Smooth muscle cell (in vitro differentiated cells): ENCODE data around the gene OR6V1. TPM values are rescaled to one million over a fixed set of nuclear protein-coding genes. Genes with fewer than 3 reads are reported as not detected.
"Not testable (repeated sequence)": the region's sequence is repeated elsewhere in the genome, so short reads cannot be mapped to it uniquely, and the experiment has no call there.

ENCODE experiments used
- DNase-seq: peaks from one replicate; lab custom pipeline; 2025; ENCODE audit not compliant: unreplicated experiment; lab: John Stamatoyannopoulos, UW
- H2AFZ ChIP-seq: fragments of 200-600 bp; sonication (generic); 2 replicates; pipeline ENCODE4 v1.6.0; 2016; ENCODE audit warnings: antibody characterized with exemption, low read depth, mild to moderate bottlenecking
- H3F3A ChIP-seq: fragments of 200-600 bp; sonication (generic); 2 replicates; pipeline ENCODE4 v1.6.0; 2017; ENCODE audit warnings: antibody characterized with exemption, low read depth
- H3K27ac ChIP-seq: fragments of 200-600 bp; sonication (generic); 2 replicates; pipeline ENCODE4 v1.5.1; 2016; ENCODE audit warnings: low read depth, mild to moderate bottlenecking
- H3K27me3 ChIP-seq: fragments of 200-600 bp; sonication (generic); 2 replicates; pipeline ENCODE4 v1.6.1; 2016; ENCODE audit warnings: low read depth, mild to moderate bottlenecking
- H3K36me3 ChIP-seq: fragments of 200-600 bp; sonication (generic); 2 replicates; pipeline ENCODE4 v1.5.1; 2016; ENCODE audit warnings: low read depth
- H3K4me1 ChIP-seq: fragments of 200-600 bp; sonication (generic); 2 replicates; pipeline ENCODE4 v1.5.1; 2016; ENCODE audit warnings: low read depth
- H3K4me2 ChIP-seq: fragments of 200-600 bp; sonication (generic); 2 replicates; pipeline ENCODE4 v1.6.0; 2016; ENCODE audit warnings: mild to moderate bottlenecking
- H3K4me3 ChIP-seq: fragments of 200-600 bp; sonication (generic); 2 replicates; pipeline ENCODE4 v1.5.1; 2016; ENCODE audit warnings: mild to moderate bottlenecking
- H3K79me2 ChIP-seq: fragments of 200-600 bp; sonication (generic); 2 replicates; pipeline ENCODE4 v1.6.0; 2016; ENCODE audit warnings: low read depth, mild to moderate bottlenecking
- H3K9ac ChIP-seq: fragments of 200-600 bp; sonication (generic); 2 replicates; pipeline ENCODE4 v1.6.0; 2016; ENCODE audit warnings: low read depth
- H3K9me3 ChIP-seq: fragments of 200-600 bp; sonication (generic); replicated peaks from 2 replicates; pipeline ENCODE4 v1.5.1; 2016; ENCODE audit warnings: low read depth
- H4K20me1 ChIP-seq: fragments of 200-600 bp; sonication (generic); 2 replicates; pipeline ENCODE4 v1.6.0; 2016; ENCODE audit warnings: low read depth
- WGBS: methylation state at CpG from one replicate; pipeline ENCODE4 v1.1.7; 2016; ENCODE audit warnings: low lambda C conversion rate; 5-methylcytosine and 5-hydroxymethylcytosine counted together
- polyA plus RNA-seq: library from polyadenylated mRNA; unstranded; fragments of >200 nt; fragmentation: Nextera tagmentation; extraction: Ambion mirVana; gene quantifications from 2 replicates; pipeline ENCODE4 v1.2.1, GENCODE V29; 2016
- total RNA-seq: library from RNA; depleted of rRNA; stranded (reverse); fragments of >200 nt; gene quantifications from 2 replicates; pipeline ENCODE4 v1.2.3, GENCODE V29; 2014
- TF ChIP-seq, protein P1 (sequence below): fragments of 200-600 bp; sonication (generic); IDR thresholded peaks from 2 replicates; pipeline ENCODE4 v1.5.1; 2017; ENCODE audit warnings: borderline replicate concordance, mild to moderate bottlenecking, antibody characterized with exemption; ENCODE audit not compliant: insufficient read depth, poor library complexity, severe bottlenecking

Gene OR6V1
- total and polyA plus RNA-seq, 2 experiments from 2014 or later, result not detected

DNA sequence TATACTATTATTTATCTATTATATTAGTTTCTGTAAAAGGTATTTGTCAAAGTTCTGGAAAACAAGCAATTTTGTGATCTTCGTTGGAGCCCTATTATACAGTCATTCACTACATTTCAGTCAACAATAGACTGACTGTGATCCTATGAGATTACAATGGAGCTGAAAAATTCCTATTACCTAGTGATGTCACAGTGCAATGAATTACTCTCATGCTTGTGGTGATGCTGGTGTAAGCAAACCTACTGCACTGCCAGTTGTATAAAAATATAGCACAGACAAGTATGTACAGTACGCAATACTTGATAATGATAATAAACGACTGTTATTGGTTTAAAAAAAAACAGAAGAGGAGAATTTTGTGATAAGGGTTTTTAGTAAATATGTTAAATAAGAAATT lies 21.4 kb downstream of the OR6V1 start:
- no peaks in the 10 kb centered on the region for H3K79me2 ChIP-seq
- no peaks in the 10 kb centered on the region for H3K9me3 ChIP-seq
- H3K36me3 ChIP-seq, result no peaks in the 10 kb centered on the region
- H3K4me1 ChIP-seq, result no peaks in the 10 kb centered on the region
- no peak for DNase-seq
- no peak overlapping the region for H3K4me2 ChIP-seq
- H3F3A ChIP-seq, result no peaks in the 10 kb centered on the region
- no peaks in the 10 kb centered on the region for H3K27me3 ChIP-seq
- 82% methylated on average over 3 of the region's 3 CpGs for WGBS
- TF ChIP-seq, protein P1, sequence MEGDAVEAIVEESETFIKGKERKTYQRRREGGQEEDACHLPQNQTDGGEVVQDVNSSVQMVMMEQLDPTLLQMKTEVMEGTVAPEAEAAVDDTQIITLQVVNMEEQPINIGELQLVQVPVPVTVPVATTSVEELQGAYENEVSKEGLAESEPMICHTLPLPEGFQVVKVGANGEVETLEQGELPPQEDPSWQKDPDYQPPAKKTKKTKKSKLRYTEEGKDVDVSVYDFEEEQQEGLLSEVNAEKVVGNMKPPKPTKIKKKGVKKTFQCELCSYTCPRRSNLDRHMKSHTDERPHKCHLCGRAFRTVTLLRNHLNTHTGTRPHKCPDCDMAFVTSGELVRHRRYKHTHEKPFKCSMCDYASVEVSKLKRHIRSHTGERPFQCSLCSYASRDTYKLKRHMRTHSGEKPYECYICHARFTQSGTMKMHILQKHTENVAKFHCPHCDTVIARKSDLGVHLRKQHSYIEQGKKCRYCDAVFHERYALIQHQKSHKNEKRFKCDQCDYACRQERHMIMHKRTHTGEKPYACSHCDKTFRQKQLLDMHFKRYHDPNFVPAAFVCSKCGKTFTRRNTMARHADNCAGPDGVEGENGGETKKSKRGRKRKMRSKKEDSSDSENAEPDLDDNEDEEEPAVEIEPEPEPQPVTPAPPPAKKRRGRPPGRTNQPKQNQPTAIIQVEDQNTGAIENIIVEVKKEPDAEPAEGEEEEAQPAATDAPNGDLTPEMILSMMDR, result no peak
- H3K27ac ChIP-seq, result no peak overlapping the region
- H3K4me3 ChIP-seq, result no peak overlapping the region
- H4K20me1 ChIP-seq, result no peaks in the 10 kb centered on the region
- H3K9ac ChIP-seq, result no peak overlapping the region
- no peak overlapping the region for H2AFZ ChIP-seq

DNA sequence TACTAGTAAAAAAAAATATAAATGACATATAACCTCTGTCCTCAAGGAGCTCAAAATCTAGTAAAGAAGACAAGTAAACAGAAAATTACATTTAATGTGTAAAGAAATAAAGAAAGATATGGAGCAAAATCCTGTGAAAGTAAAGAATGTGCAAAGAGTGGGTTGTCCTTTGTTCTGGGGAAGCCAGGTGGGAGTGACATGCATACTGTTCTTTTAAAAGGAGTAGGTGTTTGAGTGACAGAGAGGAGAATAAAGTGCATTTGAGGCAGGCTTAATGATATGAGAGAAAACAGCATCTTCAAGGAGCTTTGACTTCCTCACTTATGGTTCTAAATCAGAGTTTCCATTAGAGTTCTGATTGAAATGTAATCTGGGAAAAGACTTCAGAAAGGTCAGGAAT lies 22.0 kb downstream of the OR6V1 start:
- Histone ChIP-seq H3K9me3 (no peaks in the 10 kb centered on the region), H3K9ac (no peak overlapping the region), H3K4me2 (no peak overlapping the region), H3K36me3 (no peaks in the 10 kb centered on the region), H3F3A (no peaks in the 10 kb centered on the region), H3K27ac (no peak overlapping the region), H3K4me1 (no peaks in the 10 kb centered on the region), H3K27me3 (no peaks in the 10 kb centered on the region), H4K20me1 (no peaks in the 10 kb centered on the region), H3K4me3 (no peak overlapping the region), H3K79me2 (no peaks in the 10 kb centered on the region), H2AFZ (no peak overlapping the region)
- TF ChIP-seq, protein P1, result no peak
- no peak for DNase-seq

DNA sequence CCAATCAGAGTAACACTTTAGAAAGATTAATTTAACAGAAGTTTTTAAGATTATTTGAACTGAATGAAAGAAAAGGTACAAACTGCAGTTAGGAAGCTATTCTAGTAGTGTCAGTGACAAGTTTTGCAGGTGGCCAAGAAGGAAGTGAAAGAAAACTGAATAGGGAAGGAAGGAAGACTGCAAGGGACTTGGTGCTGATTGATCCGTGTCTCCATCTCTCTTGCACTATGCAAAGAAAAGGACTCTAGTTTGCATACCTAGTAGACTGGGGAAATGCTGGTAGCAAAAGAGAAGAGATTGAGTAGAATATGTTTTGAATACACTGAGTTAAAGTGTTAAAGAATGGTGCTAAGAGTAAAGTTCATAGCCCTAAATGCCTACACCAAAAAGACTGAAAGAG lies 33.0 kb downstream of the OR6V1 start:
- TF ChIP-seq, protein P1, result no peak
- Histone ChIP-seq H3K27me3 (no peaks in the 10 kb centered on the region), H3K9me3 (no peaks in the 10 kb centered on the region), H3K4me3 (no peak overlapping the region), H3K27ac (no peak overlapping the region), H3K79me2 (no peaks in the 10 kb centered on the region), H3F3A (no peaks in the 10 kb centered on the region), H3K4me1 (no peaks in the 10 kb centered on the region), H3K9ac (no peak overlapping the region), H3K36me3 (no peaks in the 10 kb centered on the region), H2AFZ (no peak overlapping the region), H4K20me1 (no peaks in the 10 kb centered on the region), H3K4me2 (no peak overlapping the region)
- no peak for DNase-seq
- WGBS, result 94% methylated on average over 1 of the region's 1 CpG

DNA sequence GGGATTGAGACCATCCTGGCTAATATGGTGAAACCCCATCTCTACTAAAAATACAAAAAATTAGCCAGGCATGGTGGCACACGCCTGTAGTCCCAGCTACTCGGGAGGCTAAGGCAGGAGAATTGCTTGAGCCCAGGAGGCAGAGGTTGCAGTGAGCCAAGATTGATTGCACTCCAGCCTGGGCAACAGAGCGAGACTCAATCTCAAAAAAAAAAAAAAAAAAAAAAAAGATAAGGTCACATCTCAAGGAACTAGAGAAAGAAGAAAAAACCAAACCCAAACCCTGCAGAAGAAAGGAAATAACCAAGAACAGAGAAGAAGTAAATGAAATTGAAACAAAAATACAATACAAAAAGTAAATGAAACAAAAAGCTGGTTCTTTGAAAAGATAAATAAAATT lies 33.5 kb downstream of the OR6V1 start:
- 85% methylated on average over 3 of the region's 3 CpGs for WGBS

DNA sequence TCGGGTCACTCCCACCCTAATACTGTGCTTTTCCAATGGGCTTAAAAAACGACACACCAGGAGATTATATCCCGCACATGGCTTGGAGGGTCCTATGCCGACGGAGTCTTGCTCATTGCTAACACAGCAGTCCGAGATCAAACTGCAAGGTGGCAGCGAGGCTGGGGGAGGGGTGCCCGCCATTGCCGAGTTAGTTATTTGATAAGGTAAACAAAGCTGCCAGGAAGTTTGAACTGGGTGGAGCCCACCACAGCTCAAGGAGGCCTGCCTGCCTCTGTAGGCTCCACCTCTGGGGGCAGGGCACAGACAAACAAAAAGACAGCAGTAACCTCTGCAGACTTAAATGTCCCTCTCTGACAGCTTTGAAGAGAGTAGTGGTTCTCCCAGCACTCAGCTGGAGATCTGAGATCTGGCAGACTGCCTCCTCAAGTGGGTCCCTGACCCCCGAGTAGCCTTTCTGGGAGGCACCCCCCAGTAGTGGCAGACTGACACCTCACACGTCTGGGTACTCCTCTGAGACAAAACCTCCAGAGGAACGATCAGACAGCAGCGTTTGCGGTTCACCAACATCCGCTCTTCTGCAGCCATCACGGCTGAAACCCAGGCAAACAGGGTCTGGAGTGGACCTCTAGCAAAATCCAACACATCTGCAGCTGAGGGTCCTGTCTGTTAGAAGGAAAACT lies 36.5 kb downstream of the OR6V1 start:
- H3K9ac ChIP-seq, H3K4me3 ChIP-seq, H4K20me1 ChIP-seq, H3K4me2 ChIP-seq, H3K79me2 ChIP-seq, H3F3A ChIP-seq, H3K27ac ChIP-seq, H3K4me1 ChIP-seq, H3K27me3 ChIP-seq, H2AFZ ChIP-seq, H3K36me3 ChIP-seq, DNase-seq, H3K9me3 ChIP-seq: not testable (repeated sequence)
- 91% methylated on average over 16 of the region's 16 CpGs for WGBS

More for the DNA sequence above, 33.5 kb downstream of the OR6V1 start:
- not testable (repeated sequence) for H3K27ac ChIP-seq, H3K9me3 ChIP-seq, H3K79me2 ChIP-seq, H4K20me1 ChIP-seq, DNase-seq, H2AFZ ChIP-seq, H3K36me3 ChIP-seq, H3F3A ChIP-seq, H3K4me1 ChIP-seq, H3K4me2 ChIP-seq, H3K9ac ChIP-seq, H3K27me3 ChIP-seq, H3K4me3 ChIP-seq
